Measurements from ENCODE around the gene TMEM132D. TPM values are rescaled to one million over a fixed set of nuclear protein-coding genes. Genes with fewer than 3 reads are reported as not detected.

TMEM132D gene
- total RNA-seq, 3 donors from 2014 or later, result 0.09 to 0.24 (median 0.12) TPM

DNA sequence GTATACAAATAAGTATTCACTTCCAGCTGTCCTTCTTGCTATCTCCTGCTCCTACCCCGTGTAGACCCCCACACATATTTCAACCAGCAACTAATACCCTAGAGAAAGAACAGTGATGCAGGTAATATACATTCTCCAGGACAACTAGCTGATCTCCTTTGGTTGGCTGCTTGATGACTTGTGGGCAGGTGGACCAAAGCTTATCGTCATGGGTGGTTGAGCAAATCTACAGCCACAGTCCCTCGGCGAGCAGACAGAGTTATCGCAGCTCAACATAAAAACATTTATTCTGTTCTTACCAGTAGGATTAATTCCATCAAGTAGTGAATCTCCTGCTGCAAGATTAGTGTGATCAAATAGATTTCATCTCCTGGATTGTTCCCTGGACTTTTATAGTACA, 314.3 kb downstream of the TMEM132D start:
- Histone ChIP-seq H3K9me3 (peaks cover 5% of the 10 kb centered on the region), H3K4me1 (ENCODE audit: low read depth) (no peaks in the 10 kb centered on the region), H3K4me3 (no peak overlapping the region), H3K36me3 (ENCODE audit: low read depth) (no peaks in the 10 kb centered on the region)
- DNase-seq (no peak), ATAC-seq (no peak)
- TF ChIP-seq, protein P1, sequence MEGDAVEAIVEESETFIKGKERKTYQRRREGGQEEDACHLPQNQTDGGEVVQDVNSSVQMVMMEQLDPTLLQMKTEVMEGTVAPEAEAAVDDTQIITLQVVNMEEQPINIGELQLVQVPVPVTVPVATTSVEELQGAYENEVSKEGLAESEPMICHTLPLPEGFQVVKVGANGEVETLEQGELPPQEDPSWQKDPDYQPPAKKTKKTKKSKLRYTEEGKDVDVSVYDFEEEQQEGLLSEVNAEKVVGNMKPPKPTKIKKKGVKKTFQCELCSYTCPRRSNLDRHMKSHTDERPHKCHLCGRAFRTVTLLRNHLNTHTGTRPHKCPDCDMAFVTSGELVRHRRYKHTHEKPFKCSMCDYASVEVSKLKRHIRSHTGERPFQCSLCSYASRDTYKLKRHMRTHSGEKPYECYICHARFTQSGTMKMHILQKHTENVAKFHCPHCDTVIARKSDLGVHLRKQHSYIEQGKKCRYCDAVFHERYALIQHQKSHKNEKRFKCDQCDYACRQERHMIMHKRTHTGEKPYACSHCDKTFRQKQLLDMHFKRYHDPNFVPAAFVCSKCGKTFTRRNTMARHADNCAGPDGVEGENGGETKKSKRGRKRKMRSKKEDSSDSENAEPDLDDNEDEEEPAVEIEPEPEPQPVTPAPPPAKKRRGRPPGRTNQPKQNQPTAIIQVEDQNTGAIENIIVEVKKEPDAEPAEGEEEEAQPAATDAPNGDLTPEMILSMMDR (IDR thresholded peaks at IDR 0.05), result no peak
- intact Hi-C loops (cut with DNase I, micrococcal nuclease), result no loop called here

DNA sequence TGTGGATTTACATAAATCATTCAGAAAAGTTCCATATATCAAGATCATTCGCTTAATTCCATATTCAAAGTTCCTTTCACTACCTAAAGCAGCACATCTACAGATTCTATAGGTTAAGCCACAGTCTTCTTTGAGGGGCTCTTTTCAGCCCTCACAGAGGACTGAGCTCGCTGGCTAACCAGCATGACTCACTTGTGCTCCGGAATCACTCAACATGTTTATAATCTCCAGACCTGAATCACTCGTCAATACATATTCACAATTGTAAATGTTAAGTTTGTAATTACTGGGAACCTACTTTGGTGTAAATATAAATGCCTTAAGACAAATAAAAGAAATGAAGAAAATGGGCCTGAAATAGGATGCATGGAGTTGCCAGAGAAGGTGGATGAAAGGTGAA, 315.7 kb downstream of the TMEM132D start:
- no peak for DNase-seq
- intact Hi-C loops (cut with DNase I, micrococcal nuclease), result no loop called here
- TF ChIP-seq, protein P1 (IDR thresholded peaks at IDR 0.05), result no peak

GRCh38 chr12:129585296-129585695, 318.5 kb downstream of the TMEM132D start:
- DNase-seq, result no peak
- intact Hi-C loops (cut with DNase I, micrococcal nuclease), result no loop called here

More for the DNA sequence above, 315.7 kb downstream of the TMEM132D start:
- Histone ChIP-seq H3K36me3 (ENCODE audit: low read depth) (no peaks in the 10 kb centered on the region), H3K9me3 (peaks cover 5% of the 10 kb centered on the region), H3K4me1 (ENCODE audit: low read depth) (no peaks in the 10 kb centered on the region), H3K4me3 (no peak overlapping the region)
- no peak for ATAC-seq

GRCh38 chr12:129579879-129580278, 323.9 kb downstream of the TMEM132D start:
- ATAC-seq, result no peak
- Histone ChIP-seq H3K4me3 (no peak overlapping the region), H3K9me3 (no peaks in the 10 kb centered on the region), H3K4me1 (ENCODE audit: low read depth) (no peaks in the 10 kb centered on the region), H3K36me3 (ENCODE audit: low read depth) (no peaks in the 10 kb centered on the region)
- no peak for DNase-seq
- intact Hi-C loops (cut with DNase I, micrococcal nuclease), result no loop called here
- TF ChIP-seq, protein P1 (IDR thresholded peaks at IDR 0.05), result no peak

More at GRCh38 chr12:129585296-129585695, 318.5 kb downstream of the TMEM132D start:
- no peak for ATAC-seq
- no peaks in the 10 kb centered on the region for H3K36me3 ChIP-seq (ENCODE audit: low read depth)
- no peak overlapping the region for H3K4me3 ChIP-seq
- TF ChIP-seq, protein P1 (IDR thresholded peaks at IDR 0.05), result no peak
- H3K4me1 ChIP-seq (ENCODE audit: low read depth), result no peaks in the 10 kb centered on the region
- peaks cover 5% of the 10 kb centered on the region for H3K9me3 ChIP-seq

DNA sequence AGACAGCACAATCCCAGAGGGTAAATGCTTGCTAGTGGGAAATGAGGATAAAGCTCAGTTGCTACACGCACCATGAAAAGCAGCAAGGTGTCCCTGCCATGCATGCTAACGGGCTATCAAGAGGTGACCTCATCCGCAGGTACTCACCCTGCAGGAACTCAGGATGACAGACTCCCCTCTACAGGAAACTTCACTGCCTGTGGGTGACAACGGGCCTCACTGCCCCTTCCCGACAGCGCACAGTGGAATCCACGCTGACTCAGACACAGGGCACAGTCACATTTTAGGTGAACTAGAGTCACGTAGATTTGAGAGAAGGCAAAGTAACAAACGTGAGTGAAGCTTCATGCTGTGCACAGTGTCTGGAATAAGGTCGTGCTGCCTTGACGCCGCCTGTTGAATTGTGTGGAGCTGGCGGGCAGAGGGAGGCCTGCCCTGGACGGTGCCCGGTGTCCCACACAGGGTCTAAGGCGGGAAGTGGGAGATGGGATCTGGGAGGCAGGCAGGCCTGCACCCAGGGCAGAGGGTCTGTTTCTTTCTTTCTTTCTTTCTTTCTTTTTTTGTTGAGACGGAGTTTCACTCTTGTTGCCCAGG, 331.8 kb downstream of the TMEM132D start:
- H3K9me3 ChIP-seq, result no peaks in the 10 kb centered on the region
- intact Hi-C loops (cut with DNase I, micrococcal nuclease), result no loop called here
- no peak for ATAC-seq
- no peaks in the 10 kb centered on the region for H3K4me1 ChIP-seq (ENCODE audit: low read depth)
- no peaks in the 10 kb centered on the region for H3K36me3 ChIP-seq (ENCODE audit: low read depth)
- H3K4me3 ChIP-seq, result no peak overlapping the region
- TF ChIP-seq, protein P1 (IDR thresholded peaks at IDR 0.05), result no peak
- DNase-seq, result no peak

All from mucosa of descending colon (tissue), 3 donors.